Mesenchymal stem cell (in vitro differentiated cells and primary cell): Measurements from ENCODE around the gene BRIP1.
"Not testable (repeated sequence)": the region's sequence is repeated elsewhere in the genome, so short reads cannot be mapped to it uniquely, and the experiment has no call there.

Source experiments
- DNase-seq: peaks from one replicate; pipeline ENCODE4 v3.0.0-alpha.2; 2013
- H2AFZ ChIP-seq: one replicate; pipeline ENCODE4 v1.6.1; 2013; ENCODE audit warnings: low read depth, mild to moderate bottlenecking, control low read depth, inconsistent platforms, low read length, moderate library complexity
- H2AK5ac ChIP-seq: 2 replicates; pipeline ENCODE4 v1.6.1; 2013; ENCODE audit warnings: low read length, moderate library complexity, mild to moderate bottlenecking, inconsistent platforms; ENCODE audit not compliant: severe bottlenecking
- H2BK120ac ChIP-seq: one replicate; pipeline ENCODE4 v1.6.1; 2013; ENCODE audit warnings: low read depth, mild to moderate bottlenecking, inconsistent platforms, low read length, moderate library complexity
- H2BK12ac ChIP-seq, 2 experiments: one replicate each; pipeline ENCODE4 v1.6.1; 2013; ENCODE audit warnings: inconsistent platforms in 2 of 2, low read length in 2 of 2, mild to moderate bottlenecking in 2 of 2, moderate library complexity in 2 of 2, control low read depth in 1 of 2
- H2BK15ac ChIP-seq: one replicate; pipeline ENCODE4 v1.6.1; 2013; ENCODE audit warnings: mild to moderate bottlenecking, low read depth, inconsistent platforms; ENCODE audit not compliant: poor library complexity, severe bottlenecking
- H2BK5ac ChIP-seq: 2 replicates; pipeline ENCODE4 v1.6.1; 2013; ENCODE audit warnings: low read depth, mild to moderate bottlenecking, low read length, control low read depth, inconsistent platforms; ENCODE audit not compliant: poor library complexity, severe bottlenecking
- H3K14ac ChIP-seq, 2 experiments: one replicate each; pipeline ENCODE4 v1.6.1; 2013; ENCODE audit warnings: inconsistent platforms in 2 of 2, low read length in 2 of 2, control low read depth in 1 of 2, mild to moderate bottlenecking in 1 of 2, moderate library complexity in 1 of 2
- H3K18ac ChIP-seq, 2 experiments: one replicate each; pipeline ENCODE4 v1.6.1; 2013; ENCODE audit warnings: inconsistent platforms in 2 of 2, low read length in 2 of 2, control low read depth in 1 of 2, low read depth in 1 of 2, mild to moderate bottlenecking in 1 of 2
- H3K23ac ChIP-seq, 2 experiments: one replicate each; pipeline ENCODE4 v1.6.1; 2013; ENCODE audit warnings: inconsistent platforms in 2 of 2, low read length in 2 of 2, mild to moderate bottlenecking in 2 of 2, moderate library complexity in 2 of 2, control low read depth in 1 of 2
- H3K27ac ChIP-seq: 2 replicates; pipeline ENCODE4 v1.5.1; 2013; ENCODE audit warnings: mild to moderate bottlenecking, moderate library complexity, low read length, control low read depth, inconsistent platforms; ENCODE audit not compliant: poor library complexity, severe bottlenecking
- H3K27me3 ChIP-seq, 2 experiments: 2 replicates each; pipeline versions ENCODE4 v1.6.1 to v1.7.0; 2013; ENCODE audit warnings: low read length in 2 of 2, mild to moderate bottlenecking in 2 of 2, moderate library complexity in 2 of 2, control low read depth in 1 of 2, inconsistent platforms in 1 of 2; ENCODE audit not compliant: control insufficient read depth in 1 of 2, insufficient read depth in 1 of 2
- H3K36me3 ChIP-seq, 2 experiments: 2 replicates each; pipeline versions ENCODE4 v1.6.1 to v1.7.0; 2013; ENCODE audit warnings: low read length in 2 of 2, control low read depth in 1 of 2, inconsistent platforms in 1 of 2, low read depth in 1 of 2, mild to moderate bottlenecking in 1 of 2; ENCODE audit not compliant: insufficient read depth in 2 of 2, control insufficient read depth in 1 of 2
- H3K4ac ChIP-seq, 2 experiments: one replicate each; pipeline ENCODE4 v1.6.1; 2013; ENCODE audit warnings: inconsistent platforms in 2 of 2, low read length in 2 of 2, mild to moderate bottlenecking in 2 of 2, moderate library complexity in 2 of 2, control low read depth in 1 of 2, low read depth in 1 of 2
- H3K4me1 ChIP-seq: 2 replicates; pipeline ENCODE4 v1.6.1; 2013; ENCODE audit warnings: low read depth, low read length, control low read depth; ENCODE audit not compliant: control insufficient read depth, insufficient read depth
- H3K4me2 ChIP-seq: 2 replicates; pipeline ENCODE4 v1.6.1; 2013; ENCODE audit warnings: low read length, mild to moderate bottlenecking, inconsistent platforms; ENCODE audit not compliant: poor library complexity, severe bottlenecking
- H3K4me3 ChIP-seq, 2 experiments: 2 replicates each; pipeline versions ENCODE4 v1.5.1 to v1.7.0; 2013; ENCODE audit warnings: low read length in 2 of 2, mild to moderate bottlenecking in 2 of 2, control low read depth in 1 of 2, low read depth in 1 of 2; ENCODE audit not compliant: insufficient read depth in 1 of 2
- H3K79me1 ChIP-seq: replicated peaks from 2 replicates; pipeline ENCODE4 v1.6.1; 2013; ENCODE audit warnings: mild to moderate bottlenecking, control low read depth, low read length, inconsistent platforms; ENCODE audit not compliant: poor library complexity, severe bottlenecking
- H3K9ac ChIP-seq: 2 replicates; pipeline ENCODE4 v1.7.0; 2013; ENCODE audit warnings: mild to moderate bottlenecking, low read length, moderate library complexity
- H3K9me3 ChIP-seq: 2 replicates; pipeline ENCODE4 v1.7.0; 2013; ENCODE audit warnings: mild to moderate bottlenecking, low read length; ENCODE audit not compliant: control insufficient read depth
- H4K8ac ChIP-seq: one replicate; pipeline ENCODE4 v1.6.1; 2013; ENCODE audit warnings: inconsistent platforms, mild to moderate bottlenecking, low read length, moderate library complexity
- H4K91ac ChIP-seq: one replicate; pipeline ENCODE4 v1.6.1; 2013; ENCODE audit warnings: mild to moderate bottlenecking, low read length, inconsistent platforms
- WGBS: methylation state at CpG from one replicate; pipeline ENCODE4 v1.1.7; 2013; ENCODE audit warnings: mixed read lengths; 5-methylcytosine and 5-hydroxymethylcytosine counted together

Gene BRIP1

GRCh38 chr17:61827649-61828395 lies 35.5 kb downstream of the BRIP1 start:
- Histone ChIP-seq H3K9ac (no peak overlapping the region), H3K36me3 (no peaks in the 10 kb centered on the region), H3K4ac (no peak overlapping the region), H2BK12ac (no peak overlapping the region), H3K4me2 (no peak overlapping the region), H2AFZ (no peak overlapping the region), H3K27me3 (no peaks in the 10 kb centered on the region), H2AK5ac (no peak overlapping the region), H3K27ac (no peak overlapping the region), H4K8ac (no peak overlapping the region), H2BK120ac (no peak overlapping the region), H3K4me1 (no peaks in the 10 kb centered on the region), H2BK15ac (no peak overlapping the region), H3K14ac (no peak overlapping the region), H3K79me1 (peaks cover 4% of the 10 kb centered on the region), H3K4me3 (no peak overlapping the region), H2BK5ac (no peak overlapping the region), H3K18ac (no peak overlapping the region), H4K91ac (no peak overlapping the region), H3K23ac (no peak overlapping the region), H3K9me3 (no peaks in the 10 kb centered on the region)
- DNase-seq, result no peak
- WGBS, result 94% methylated on average over 7 of the region's 8 CpGs

- not testable (repeated sequence) for H2BK120ac ChIP-seq, H3K4me3 ChIP-seq, H3K36me3 ChIP-seq, H4K8ac ChIP-seq, H2AK5ac ChIP-seq, H3K27me3 ChIP-seq, H3K14ac ChIP-seq, H3K9me3 ChIP-seq, H4K91ac ChIP-seq, H3K27ac ChIP-seq, H3K18ac ChIP-seq, H3K23ac ChIP-seq, H2BK15ac ChIP-seq, H2AFZ ChIP-seq, H2BK5ac ChIP-seq, H3K79me1 ChIP-seq, H2BK12ac ChIP-seq, DNase-seq, H3K4me1 ChIP-seq, H3K4me2 ChIP-seq, H3K9ac ChIP-seq, H3K4ac ChIP-seq
- no CpG with 5 or more reads among the region's 1 CpG for WGBS
These were observed 36.5 kb downstream of the BRIP1 start for GRCh38 chr17:61826866-61827265.

DNA sequence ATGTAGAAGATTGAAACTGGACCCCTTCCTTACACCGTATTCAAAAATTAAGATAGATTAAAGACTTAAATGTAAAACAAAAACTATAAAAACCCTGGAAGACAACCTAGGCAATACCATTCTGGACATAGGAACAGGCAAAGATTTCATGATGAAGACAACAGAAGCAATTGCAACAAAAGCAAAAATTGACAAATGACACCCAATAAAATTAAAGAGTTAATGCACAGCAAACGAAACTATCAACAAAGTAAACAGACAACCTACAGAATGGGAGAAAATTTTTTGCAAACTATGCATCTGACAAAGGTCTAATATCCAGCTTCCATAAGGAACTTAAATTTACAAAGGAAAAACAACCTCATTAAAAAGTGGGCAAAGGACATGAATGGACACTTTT lies 37.1 kb downstream of the BRIP1 start:
- H3K23ac ChIP-seq, H3K27me3 ChIP-seq, H3K9ac ChIP-seq, H4K8ac ChIP-seq, H3K14ac ChIP-seq, H3K4me2 ChIP-seq, H3K36me3 ChIP-seq, H3K18ac ChIP-seq, H2BK15ac ChIP-seq, DNase-seq, H2AK5ac ChIP-seq, H2AFZ ChIP-seq, H3K4me1 ChIP-seq, H3K9me3 ChIP-seq, H3K79me1 ChIP-seq, H3K27ac ChIP-seq, H3K4me3 ChIP-seq, H2BK120ac ChIP-seq, H2BK12ac ChIP-seq, H3K4ac ChIP-seq, H4K91ac ChIP-seq, H2BK5ac ChIP-seq: not testable (repeated sequence)
- WGBS, result 100% methylated on average over 2 of the region's 2 CpGs

- Histone ChIP-seq H2AFZ (no peak overlapping the region), H3K27ac (no peak overlapping the region), H2BK5ac (no peak overlapping the region), H3K79me1 (peaks cover 4% of the 10 kb centered on the region), H3K4me3 (no peak overlapping the region), H2BK12ac (no peak overlapping the region), H3K27me3 (no peaks in the 10 kb centered on the region), H3K18ac (no peak overlapping the region), H2BK15ac (no peak overlapping the region), H3K9ac (no peak overlapping the region), H3K4me1 (no peaks in the 10 kb centered on the region), H4K8ac (no peak overlapping the region), H2AK5ac (no peak overlapping the region), H3K4ac (no peak overlapping the region), H4K91ac (no peak overlapping the region), H3K36me3 (peaks cover 0 to 3% of the 10 kb centered on the region in 2 experiments), H3K9me3 (no peaks in the 10 kb centered on the region), H3K23ac (no peak overlapping the region), H3K4me2 (no peak overlapping the region), H3K14ac (no peak overlapping the region), H2BK120ac (no peak overlapping the region)
- DNase-seq, result no peak
- WGBS, result 100% methylated on average over 2 of the region's 2 CpGs
These were observed 37.7 kb downstream of the BRIP1 start for GRCh38 chr17:61825448-61826137.
